Fibroblast of the aortic adventitia (primary cell): ENCODE results near the gene PABPC1L. TPM values are rescaled to one million over a fixed set of nuclear protein-coding genes. Genes with fewer than 3 reads are reported as not detected.

ENCODE experiments used
- DNase-seq: peaks from one replicate; pipeline ENCODE4 v3.0.0-alpha.2; 2010; ENCODE audit warnings: low read depth
- H3K4me3 ChIP-seq: 2 replicates; pipeline ENCODE4 v1.5.1; 2011; ENCODE audit warnings: low read depth, mild to moderate bottlenecking, control low read depth, low read length, moderate library complexity
- total RNA-seq: library from RNA; depleted of rRNA; stranded (reverse); fragments of >200 nt; gene quantifications from 2 replicates; pipeline ENCODE4 v1.2.3, GENCODE V29; 2012; ENCODE audit warnings: low replicate concordance
- TF ChIP-seq, protein P1 (sequence below): IDR thresholded peaks from 2 replicates; pipeline ENCODE4 v1.5.1; 2011; ENCODE audit warnings: mild to moderate bottlenecking, low read length, control low read depth, inconsistent platforms; ENCODE audit not compliant: insufficient read depth

The PABPC1L gene
- total RNA-seq, 1 donor, result 7.9 TPM

- no peak for DNase-seq
- TF ChIP-seq, protein P1, sequence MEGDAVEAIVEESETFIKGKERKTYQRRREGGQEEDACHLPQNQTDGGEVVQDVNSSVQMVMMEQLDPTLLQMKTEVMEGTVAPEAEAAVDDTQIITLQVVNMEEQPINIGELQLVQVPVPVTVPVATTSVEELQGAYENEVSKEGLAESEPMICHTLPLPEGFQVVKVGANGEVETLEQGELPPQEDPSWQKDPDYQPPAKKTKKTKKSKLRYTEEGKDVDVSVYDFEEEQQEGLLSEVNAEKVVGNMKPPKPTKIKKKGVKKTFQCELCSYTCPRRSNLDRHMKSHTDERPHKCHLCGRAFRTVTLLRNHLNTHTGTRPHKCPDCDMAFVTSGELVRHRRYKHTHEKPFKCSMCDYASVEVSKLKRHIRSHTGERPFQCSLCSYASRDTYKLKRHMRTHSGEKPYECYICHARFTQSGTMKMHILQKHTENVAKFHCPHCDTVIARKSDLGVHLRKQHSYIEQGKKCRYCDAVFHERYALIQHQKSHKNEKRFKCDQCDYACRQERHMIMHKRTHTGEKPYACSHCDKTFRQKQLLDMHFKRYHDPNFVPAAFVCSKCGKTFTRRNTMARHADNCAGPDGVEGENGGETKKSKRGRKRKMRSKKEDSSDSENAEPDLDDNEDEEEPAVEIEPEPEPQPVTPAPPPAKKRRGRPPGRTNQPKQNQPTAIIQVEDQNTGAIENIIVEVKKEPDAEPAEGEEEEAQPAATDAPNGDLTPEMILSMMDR, result no peak
These were observed 55.8 kb downstream of the PABPC1L start for GRCh38 chr20:44965651-44966029.

DNA sequence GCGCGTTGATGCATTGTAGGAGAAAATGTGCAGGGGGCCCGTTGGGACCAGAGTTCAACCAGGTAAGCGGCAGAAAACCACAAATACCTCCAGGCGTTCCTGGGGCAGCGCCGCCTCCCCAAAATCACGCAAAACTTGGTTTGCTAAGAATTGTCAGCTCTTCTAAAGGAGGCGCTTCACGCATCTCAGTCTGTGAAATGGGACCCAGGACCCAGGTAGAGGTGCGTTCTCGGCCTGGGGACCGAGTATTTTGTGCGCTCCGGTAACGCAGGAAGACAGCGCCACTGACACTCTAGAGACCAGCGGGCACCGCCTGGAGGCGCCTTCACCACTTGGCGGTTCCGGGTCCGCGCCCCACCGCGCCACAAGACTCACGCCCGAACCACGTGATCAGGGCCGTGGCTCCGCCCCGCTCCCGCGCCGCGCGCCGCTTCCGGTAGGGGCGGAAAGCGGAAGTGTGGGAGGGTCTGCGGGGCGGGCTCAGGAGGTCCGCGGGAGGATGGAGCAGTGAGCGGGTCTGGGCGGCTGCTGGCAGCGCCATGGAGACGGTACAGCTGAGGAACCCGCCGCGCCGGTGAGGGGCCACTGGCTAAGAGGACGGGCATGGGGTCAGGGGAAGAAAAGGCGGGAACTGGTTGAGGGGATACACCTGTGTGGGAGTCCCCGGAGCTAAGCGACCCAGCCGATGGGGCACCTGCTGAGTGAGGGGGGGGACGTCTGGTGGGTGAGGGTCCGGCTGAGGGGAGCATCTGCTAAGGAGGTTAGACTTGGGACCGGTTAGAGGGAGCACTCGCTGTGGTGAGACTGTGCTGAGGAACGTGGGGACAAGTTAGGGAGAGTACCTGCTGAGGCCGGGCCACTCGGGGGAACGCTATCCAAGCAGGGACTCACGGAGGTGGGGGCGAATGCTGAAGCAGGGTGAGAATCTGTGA lies 56.4 kb downstream of the PABPC1L start, which contains the start of gene STK4:
TSS of gene STK4 (plus strand) at position 483 of the 932 bp plus-strand sequence. CDS start at position 540, 57 bp downstream.
- TF ChIP-seq, protein P1, result peak; percentile 47
- H3K4me3 ChIP-seq, result peak within 1 kb of the TSS; percentile 96
- peak; percentile 84 for DNase-seq

More at GRCh38 chr20:44965651-44966029, 55.8 kb downstream of the PABPC1L start:
- H3K4me3 ChIP-seq, result peak overlapping the region; percentile 96

- peak overlapping the region; percentile 96 for H3K4me3 ChIP-seq
- peak; percentile 4 for DNase-seq
- TF ChIP-seq, protein P1, result no peak
These were observed 57.4 kb downstream of the PABPC1L start for GRCh38 chr20:44967207-44967807.

DNA sequence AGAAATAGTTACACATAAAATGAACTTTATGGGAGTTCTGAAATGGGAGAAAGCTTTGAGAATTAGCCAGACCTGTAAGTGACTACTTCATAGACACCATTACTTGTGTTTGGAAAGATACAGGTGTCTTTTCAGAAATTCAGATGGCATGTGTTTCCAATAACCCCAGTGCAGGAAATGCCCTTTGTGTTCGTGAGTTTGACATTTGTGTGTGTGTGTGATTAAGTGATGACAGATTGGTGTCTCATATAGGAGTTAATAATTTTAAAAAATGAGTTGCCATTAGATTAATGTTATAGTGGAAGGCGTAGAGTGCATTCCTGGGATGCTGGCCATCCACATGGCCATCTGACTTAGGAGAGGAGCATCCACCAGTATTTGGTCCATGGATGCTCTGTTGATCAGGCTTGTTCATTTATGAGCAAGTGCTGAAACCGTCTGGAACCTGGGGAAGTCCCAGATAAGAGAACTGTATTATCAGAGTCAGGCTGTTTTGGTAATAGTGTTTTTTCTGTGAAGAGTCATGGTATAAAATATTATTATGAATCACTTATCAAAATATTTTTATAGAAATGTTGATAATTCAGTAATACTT lies 59.5 kb downstream of the PABPC1L start:
- H3K4me3 ChIP-seq, result no peak overlapping the region
- TF ChIP-seq, protein P1, result no peak
- DNase-seq, result no peak

- TF ChIP-seq, protein P1, result no peak
These were observed 60.4 kb downstream of the PABPC1L start for GRCh38 chr20:44970243-44970757.

DNA sequence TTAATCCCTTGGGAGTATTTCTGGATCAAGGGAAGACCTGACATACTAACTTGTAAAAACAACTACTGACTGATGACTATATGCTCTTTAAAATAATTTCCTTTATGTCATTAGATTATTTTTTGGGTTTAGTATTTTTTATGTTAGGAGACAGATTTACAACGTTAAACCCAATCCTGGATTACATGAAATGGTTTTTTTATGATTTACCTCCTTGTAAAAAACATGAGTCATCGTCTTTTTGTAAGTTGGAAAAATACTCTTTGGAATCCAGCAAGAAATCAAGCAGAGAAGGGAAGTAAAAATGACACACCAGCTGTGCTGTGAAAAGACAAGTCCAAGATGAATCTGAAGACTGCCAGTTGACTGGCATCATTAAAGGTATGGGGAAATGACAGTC lies 63.2 kb downstream of the PABPC1L start:
- no peak for DNase-seq
- TF ChIP-seq, protein P1, result no peak
- H3K4me3 ChIP-seq, result no peak overlapping the region

More at GRCh38 chr20:44970243-44970757, 60.4 kb downstream of the PABPC1L start:
- DNase-seq, result no peak
- no peak overlapping the region for H3K4me3 ChIP-seq
